Psoas muscle (tissue), 8 donors: ENCODE results near the gene PHF5A. TPM values are rescaled to one million over a fixed set of nuclear protein-coding genes. Genes with fewer than 3 reads are reported as not detected.
A peak's percentile ranks its signal among the peaks of the same experiment; 100 is the strongest.

Experiments used
- ATAC-seq, 4 donors: fragments of 200-7000 bp; cut with Tn5 transposase; one replicate each; pipeline ENCODE4 v1.9.1; 2020; ENCODE audit warnings: moderate library complexity in 3 of 4, mild to moderate bottlenecking in 2 of 4
- DNase-seq, 2 donors: peaks; one replicate each; pipeline ENCODE4 v3.0.0-alpha.2; 2020
- H3K27ac ChIP-seq: fragments of 200-600 bp; one replicate; pipeline ENCODE4 v1.8.0; 2022
- H3K27me3 ChIP-seq, 3 donors: fragments of 200-600 bp in 1 of 3; one replicate each; pipeline versions ENCODE4 v1.6.1 to v1.8.0; 2013 to 2022; ENCODE audit warnings: low read length in 2 of 3, mild to moderate bottlenecking in 2 of 3, moderate library complexity in 1 of 3; ENCODE audit not compliant: insufficient read depth in 3 of 3
- H3K36me3 ChIP-seq, 2 donors: fragments of 200-600 bp in 1 of 2; one replicate each; pipeline versions ENCODE4 v1.6.1 to v1.8.0; 2013 to 2022; ENCODE audit warnings: low read depth in 1 of 2, mild to moderate bottlenecking in 1 of 2, moderate library complexity in 1 of 2; ENCODE audit not compliant: insufficient read depth in 1 of 2
- H3K4me1 ChIP-seq: fragments of 200-600 bp; one replicate; pipeline ENCODE4 v1.8.0; 2022
- H3K4me3 ChIP-seq: fragments of 200-600 bp; one replicate; pipeline ENCODE4 v1.8.0; 2022; ENCODE audit warnings: mild to moderate bottlenecking
- H3K9me3 ChIP-seq: fragments of 200-600 bp; one replicate; pipeline ENCODE4 v1.8.0; 2022
- WGBS, 3 donors: extraction: QIAGEN DNeasy Blood & Tissue Kit; methylation state at CpG; one replicate each; pipeline versions ENCODE4 v1.1.6 to v1.1.7; 2013; 5-methylcytosine and 5-hydroxymethylcytosine counted together
- intact Hi-C, 2 donors: fragments of 100-400 bp; cut with DNase I; formaldehyde crosslinking; loops; one replicate each; pipeline versions ENCODE4 v1.11.0 to v1.14.2; 2022
- long read RNA-seq, 2 donors: library from polyadenylated mRNA; unstranded; transcript quantifications; one replicate each; pipeline ENCODE4 v2.0.0, GENCODE V29; 2021
- polyA plus RNA-seq, 3 donors: library from polyadenylated mRNA; stranded (reverse); fragments of 200-250 nt; gene quantifications; one replicate each; pipeline ENCODE4 v1.2.3, GENCODE V29; 2013
- total RNA-seq, 4 donors: library from RNA; stranded (reverse); fragmentation: NEBNext Ultra II Directional in 2 of 4; extraction: Animal tissue kit (Norgen Biotek cat#: 25700) in 2 of 4; gene quantifications; one replicate each; pipeline versions ENCODE4 v1.2.1 to v1.2.4, GENCODE V29; 2021 to 2023
- TF ChIP-seq, protein P1 (sequence below): fragments of 200-600 bp; IDR thresholded peaks from one replicate; pipeline ENCODE4 v1.8.0; 2022; ENCODE audit warnings: antibody characterized with exemption
- donor health status: healthy with polysubstance abuse.
- donor health status: DM: no; HTN: no; CAD: no; lungs with moderate emphysema.
- donor health status: Bipolar disorder and iron deficiency.
- donor health status: healthy.
- donor health status: DM: yes; HTN: yes; CAD: no.
- donor health status: DM: no; HTN: no; CAD: no.
- donor health status: DM: no; HTN: no; CAD: no.
- donor health status: DM: yes; HTN: yes; CAD: no.

PHF5A gene, protein sequence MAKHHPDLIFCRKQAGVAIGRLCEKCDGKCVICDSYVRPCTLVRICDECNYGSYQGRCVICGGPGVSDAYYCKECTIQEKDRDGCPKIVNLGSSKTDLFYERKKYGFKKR
- 10 to 100 TPM; 19.9 to 40.0 (median 23.4) TPM for total RNA-seq
- 10 to 100 TPM; 34.3 to 79.2 (median 49.0) TPM for polyA plus RNA-seq
- long read RNA-seq, donor 1, partial matches to known transcripts = 0 of 5 reads
- long read RNA-seq, donor 1, other reads (novel, unspliced or antisense) = 2 of 5 reads
- long read RNA-seq, donor 2, transcript PHF5A-201 (4 exons, 1,086 nt) = major isoform, 15 of 15 reads
- long read RNA-seq, donor 2, partial matches to known transcripts = 0 of 15 reads
- long read RNA-seq, donor 2, other reads (novel, unspliced or antisense) = 0 of 15 reads

DNA sequence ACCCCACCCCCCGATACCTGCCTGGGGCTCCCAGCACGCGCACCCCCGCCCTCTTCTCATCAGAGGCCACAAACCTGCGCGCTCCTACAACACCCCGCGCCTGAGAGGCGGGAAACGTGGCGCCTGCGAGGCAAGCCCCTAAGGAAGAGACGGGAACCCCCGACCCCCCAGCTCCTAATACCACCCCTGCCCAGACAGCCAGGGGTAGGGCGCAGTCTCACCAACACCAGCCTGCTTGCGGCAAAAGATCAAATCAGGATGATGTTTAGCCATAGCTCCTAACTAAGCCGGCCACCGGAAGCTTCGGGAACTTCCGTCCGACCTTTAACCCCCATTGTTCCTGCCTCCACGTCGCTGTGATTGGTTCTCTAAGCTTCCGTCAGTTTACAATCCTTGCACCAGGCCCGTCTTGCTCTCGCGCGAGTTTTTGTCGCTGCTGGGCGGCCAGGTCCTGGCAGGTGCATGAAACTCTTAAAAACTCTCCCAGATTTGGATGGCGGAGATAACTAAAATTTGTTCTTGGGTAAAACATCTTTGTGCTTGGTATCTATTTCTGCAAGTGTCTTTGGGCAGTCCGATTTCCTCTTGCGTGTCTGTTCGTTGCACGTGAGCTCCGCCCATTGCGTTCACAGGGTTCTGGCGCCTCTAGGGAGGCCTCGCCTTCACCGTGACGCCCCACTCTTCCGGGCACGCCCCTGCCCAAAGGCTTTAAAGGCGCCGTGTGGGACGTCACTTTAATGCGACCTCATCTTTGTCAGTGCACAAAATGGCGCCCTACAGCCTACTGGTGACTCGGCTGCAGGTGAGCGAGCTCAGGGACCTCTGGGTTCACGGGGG lies at the start of gene PHF5A, which contains the start of gene ACO2:
Gene PHF5A (minus strand): TSS at position 312 of the 837 bp plus-strand sequence. CDS start 39 bp downstream, at position 273.
Gene ACO2 (plus strand): TSS at position 737 of the 837 bp plus-strand sequence. CDS start 30 bp downstream, at position 767.
- DNase-seq (peak; percentile 98 to 99), ATAC-seq (peak; percentile 91 to 97 (median 94))
- 0 to 1% (median 1%) methylated on average over 51 of the region's 51 CpGs for WGBS, 3 donors
- Histone ChIP-seq H3K27ac (peak within 1 kb of the TSS; percentile 96), H3K36me3 (peaks cover 12 to 63% of the 10 kb centered on the region in 2 donors), H3K4me3 (peak within 1 kb of the TSS; percentile 98), H3K9me3 (no peaks in the 10 kb centered on the region), H3K27me3 (no peaks in the 10 kb centered on the region), H3K4me1 (peaks cover 51% of the 10 kb centered on the region)
- TF ChIP-seq, protein P1, sequence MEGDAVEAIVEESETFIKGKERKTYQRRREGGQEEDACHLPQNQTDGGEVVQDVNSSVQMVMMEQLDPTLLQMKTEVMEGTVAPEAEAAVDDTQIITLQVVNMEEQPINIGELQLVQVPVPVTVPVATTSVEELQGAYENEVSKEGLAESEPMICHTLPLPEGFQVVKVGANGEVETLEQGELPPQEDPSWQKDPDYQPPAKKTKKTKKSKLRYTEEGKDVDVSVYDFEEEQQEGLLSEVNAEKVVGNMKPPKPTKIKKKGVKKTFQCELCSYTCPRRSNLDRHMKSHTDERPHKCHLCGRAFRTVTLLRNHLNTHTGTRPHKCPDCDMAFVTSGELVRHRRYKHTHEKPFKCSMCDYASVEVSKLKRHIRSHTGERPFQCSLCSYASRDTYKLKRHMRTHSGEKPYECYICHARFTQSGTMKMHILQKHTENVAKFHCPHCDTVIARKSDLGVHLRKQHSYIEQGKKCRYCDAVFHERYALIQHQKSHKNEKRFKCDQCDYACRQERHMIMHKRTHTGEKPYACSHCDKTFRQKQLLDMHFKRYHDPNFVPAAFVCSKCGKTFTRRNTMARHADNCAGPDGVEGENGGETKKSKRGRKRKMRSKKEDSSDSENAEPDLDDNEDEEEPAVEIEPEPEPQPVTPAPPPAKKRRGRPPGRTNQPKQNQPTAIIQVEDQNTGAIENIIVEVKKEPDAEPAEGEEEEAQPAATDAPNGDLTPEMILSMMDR = no peak
- intact Hi-C loops = loop anchor here in 1 of 2 donors (2.0 kb wide), 1 partner anchor 20 kb away; no protein-coding TSS in a partner anchor

DNA sequence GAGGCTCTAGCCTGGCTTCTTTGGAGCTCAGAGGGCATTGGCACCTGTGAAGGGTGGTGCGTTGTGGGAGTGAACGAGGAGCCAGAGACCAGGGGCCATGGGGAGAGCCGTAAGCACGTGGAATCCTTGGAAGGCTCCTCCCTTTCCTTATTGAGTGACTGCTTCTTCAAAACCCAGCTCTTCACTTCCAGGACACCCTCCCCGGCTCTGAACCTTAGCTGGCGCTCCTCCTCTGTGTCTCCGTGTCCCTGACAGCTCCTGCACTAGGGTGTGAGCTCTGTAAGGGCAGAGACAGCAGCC lies 49.5 kb upstream of the PHF5A start:
- H3K9me3 ChIP-seq = no peaks in the 10 kb centered on the region
- ATAC-seq (peak in 3 of 4 donors; percentile 1 to 4 (median 2)), DNase-seq (no peak)
- intact Hi-C loops = loop anchor here in 1 of 2 donors (5.0 kb wide), 1 partner anchor 116 kb away; no protein-coding TSS in a partner anchor
- H3K36me3 ChIP-seq = peaks cover 3 to 93% of the 10 kb centered on the region in 2 donors
- H3K4me3 ChIP-seq = no peak overlapping the region
- peak overlapping the region; percentile 31 for H3K27ac ChIP-seq
- no peaks in the 10 kb centered on the region for H3K27me3 ChIP-seq
- 54 to 78% (median 65%) methylated on average over 5 to 7 of the region's 7 CpGs for WGBS, 3 donors
- TF ChIP-seq, protein P1 = no peak
- H3K4me1 ChIP-seq = peaks cover 40% of the 10 kb centered on the region

DNA sequence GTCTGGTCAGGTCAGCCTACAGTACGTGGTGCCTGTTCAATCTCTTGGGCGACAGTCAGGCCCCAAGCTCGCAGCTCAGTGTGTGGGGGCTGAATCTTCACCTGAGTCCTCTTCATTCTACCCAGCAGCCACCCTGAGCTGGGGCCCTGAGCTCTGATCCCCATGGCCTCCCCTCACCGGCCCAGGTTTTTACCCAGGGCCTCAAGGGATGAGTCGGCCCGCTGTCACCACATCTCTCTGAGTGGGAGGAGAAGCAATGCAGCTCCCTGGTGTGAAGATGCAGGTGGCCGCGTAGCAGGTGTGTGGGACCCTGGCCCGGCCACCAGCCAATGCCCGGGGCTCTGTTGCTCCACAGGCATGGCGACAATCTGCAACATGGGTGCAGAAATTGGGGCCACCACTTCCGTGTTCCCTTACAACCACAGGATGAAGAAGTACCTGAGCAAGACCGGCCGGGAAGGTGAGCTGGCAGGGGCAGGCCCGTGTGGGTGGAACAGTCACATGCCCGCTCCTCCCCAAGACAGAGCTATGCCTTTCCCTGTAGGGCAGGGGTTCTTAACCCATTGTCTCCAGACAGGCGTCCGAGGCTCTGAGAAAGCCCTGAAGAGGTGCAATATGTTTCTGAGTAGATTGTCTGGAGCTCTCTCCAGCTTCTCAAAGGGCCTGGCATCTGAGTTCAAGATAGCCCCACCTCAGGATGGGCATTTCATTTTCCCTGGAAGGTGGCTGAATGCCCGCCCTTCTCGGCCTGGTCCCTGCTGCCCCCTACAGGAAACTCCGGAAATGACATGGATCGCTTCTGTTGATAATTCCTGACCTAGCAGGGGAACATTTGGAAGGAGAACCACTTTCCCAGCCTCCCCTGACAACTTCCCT lies 48.9 kb upstream of the PHF5A start:
- H3K4me3 ChIP-seq = no peak overlapping the region
- 47 to 62% (median 49%) methylated on average over 22 of the region's 22 CpGs for WGBS, 3 donors
- peaks cover 45% of the 10 kb centered on the region for H3K4me1 ChIP-seq
- TF ChIP-seq, protein P1 = peak; percentile 88
- no peaks in the 10 kb centered on the region for H3K27me3 ChIP-seq
- intact Hi-C loops = loop anchor here (1.0 to 5.0 kb wide), 3 partner anchors 33 to 115 kb away; no protein-coding TSS in a partner anchor
- no peaks in the 10 kb centered on the region for H3K9me3 ChIP-seq
- DNase-seq (peak; percentile 69 to 85), ATAC-seq (peak; percentile 47 to 63 (median 60))
- H3K27ac ChIP-seq = peak overlapping the region; percentile 19
- H3K36me3 ChIP-seq = peaks cover 2 to 90% of the 10 kb centered on the region in 2 donors

- ATAC-seq (no peak), DNase-seq (no peak)
- H3K36me3 ChIP-seq = peaks cover 2 to 90% of the 10 kb centered on the region in 2 donors
- peaks cover 55% of the 10 kb centered on the region for H3K4me1 ChIP-seq
- intact Hi-C loops = loop anchor here (2.0 to 5.0 kb wide), 2 partner anchors 112 to 114 kb away; no protein-coding TSS in a partner anchor
- H3K27me3 ChIP-seq = no peaks in the 10 kb centered on the region
- H3K27ac ChIP-seq = peak overlapping the region; percentile 23
- TF ChIP-seq, protein P1 = no peak
- no peak overlapping the region for H3K4me3 ChIP-seq
- H3K9me3 ChIP-seq = no peaks in the 10 kb centered on the region
- WGBS, 3 donors = 81 to 90% (median 83%) methylated on average over 8 of the region's 8 CpGs
These were observed 48.0 kb upstream of the PHF5A start for GRCh38 chr22:41516462-41516861.
